Measurements from ENCODE around the gene CETP. TPM values are rescaled to one million over a fixed set of nuclear protein-coding genes. Genes with fewer than 3 reads are reported as not detected.

CETP gene
- total and polyA plus RNA-seq, 2 of the 8 experiments (the other 6 are each of a cell fraction or from before 2014, with no cell fraction given), result not detected

DNA sequence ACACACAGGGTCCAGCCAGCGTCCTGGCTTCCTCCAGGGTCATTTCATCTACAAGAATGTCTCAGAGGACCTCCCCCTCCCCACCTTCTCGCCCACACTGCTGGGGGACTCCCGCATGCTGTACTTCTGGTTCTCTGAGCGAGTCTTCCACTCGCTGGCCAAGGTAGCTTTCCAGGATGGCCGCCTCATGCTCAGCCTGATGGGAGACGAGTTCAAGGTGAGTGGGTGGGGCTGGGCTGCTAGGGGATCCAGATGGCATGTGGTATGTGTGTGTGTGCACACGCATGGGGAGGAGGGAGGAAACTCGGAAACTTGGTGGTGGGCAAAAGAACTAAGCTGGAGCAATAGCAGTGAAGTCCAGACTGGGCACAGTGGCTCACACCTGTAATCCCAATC is 11.5 kb downstream of the CETP start:
- no peak overlapping the region for H3K56ac ChIP-seq (replicated peaks; ENCODE audit: insufficient read length, low read depth, low read length)
- no peaks in the 10 kb centered on the region for H3K79me1 ChIP-seq (ENCODE audit: low read depth, low read length)
- DNase-seq (ENCODE audit: low read depth in 1 of 2, low spot score in 2 of 2) (no peak), FAIRE-seq (no peak)
- no peak overlapping the region for H3K23ac ChIP-seq (ENCODE audit: insufficient read length)
- no peaks in the 10 kb centered on the region for H3K36me3 ChIP-seq (ENCODE audit: control insufficient read depth in 2 of 4, insufficient read depth in 4 of 4, low read length in 3 of 4)
- H3K4me2 ChIP-seq (ENCODE audit: insufficient read depth in 1 of 2, low read depth in 2 of 2, low read length in 2 of 2), result no peak overlapping the region
- H3K4me3 ChIP-seq (ENCODE audit: extremely low read depth in 1 of 4, insufficient read depth in 2 of 4, low read depth in 3 of 4, low read length in 4 of 4), result no peak overlapping the region
- H4K91ac ChIP-seq (replicated peaks; ENCODE audit: insufficient read length, low read length), result no peak overlapping the region
- no peak overlapping the region for H2AFZ ChIP-seq (ENCODE audit: low read length)
- no peak overlapping the region for H2BK120ac ChIP-seq (replicated peaks; ENCODE audit: low read depth, low read length)
- no peaks in the 10 kb centered on the region for H3K23me2 ChIP-seq (ENCODE audit: low read depth, low read length)
- H4K5ac ChIP-seq (ENCODE audit: insufficient read length, low read depth, low read length), result no peak overlapping the region
- H3K14ac ChIP-seq (ENCODE audit: insufficient read length), result no peak overlapping the region
- no peaks in the 10 kb centered on the region for H3K9me3 ChIP-seq (ENCODE audit: insufficient read depth in 2 of 2, low read depth in 1 of 2, low read length in 1 of 2)
- no peak overlapping the region for H3K9ac ChIP-seq (replicated peaks in 1 of 4; ENCODE audit: extremely low read depth in 1 of 4, low read depth in 3 of 4, low read length in 3 of 4)
- H3K27ac ChIP-seq (ENCODE audit: low read depth, low read length), result no peak overlapping the region
- no peak overlapping the region for H2BK5ac ChIP-seq (ENCODE audit: low read depth, low read length)
- H2BK15ac ChIP-seq (ENCODE audit: low read length), result no peak overlapping the region
- H2BK20ac ChIP-seq (ENCODE audit: low read length), result no peak overlapping the region
- H3K4ac ChIP-seq (replicated peaks; ENCODE audit: insufficient read length, low read depth, low read length), result no peak overlapping the region
- H3K27me3 ChIP-seq (replicated peaks in 1 of 4; ENCODE audit: control insufficient read depth in 3 of 4, extremely low read depth in 1 of 4, insufficient read depth in 3 of 4, low read length in 3 of 4), result no peaks in the 10 kb centered on the region; a peak in 2 of 7 replicates
- no peaks in the 10 kb centered on the region for H3K79me2 ChIP-seq (ENCODE audit: control insufficient read depth in 1 of 2, insufficient read depth in 2 of 2, low read length in 2 of 2)
- H3K4me1 ChIP-seq (replicated peaks in 1 of 4; ENCODE audit: control insufficient read depth in 3 of 4, insufficient read depth in 4 of 4, low read length in 3 of 4), result no peaks in the 10 kb centered on the region
- no peak overlapping the region for H3K18ac ChIP-seq (ENCODE audit: extremely low read depth, low read length)
- H2AK5ac ChIP-seq (ENCODE audit: low read depth, low read length), result no peak overlapping the region
- no peak overlapping the region for H4K8ac ChIP-seq (ENCODE audit: extremely low read depth, insufficient read depth, low read length)
- H4K20me1 ChIP-seq (replicated peaks in 1 of 2; ENCODE audit: control insufficient read depth in 1 of 2, insufficient read depth in 2 of 2, low read length in 2 of 2), result no peaks in the 10 kb centered on the region
- POLR2A ChIA-PET (ENCODE audit: partially characterized antibody), result no interaction called here
- H2BK12ac ChIP-seq (ENCODE audit: low read depth, low read length), result no peak overlapping the region
- CTCF ChIA-PET (ENCODE audit: partially characterized antibody), result interaction anchor here (0.9 to 1.8 kb wide), 3 partner anchors 9 to 85 kb away, joined by 3 to 7 read pairs (median 4); no protein-coding TSS in a partner anchor
- 88% methylated on average over 9 of the region's 9 CpGs; no CpG with 5 or more reads in 1 of the 2 experiments for WGBS, 2 experiments (ENCODE audit: extremely low coverage in 1 of 2, insufficient coverage in 1 of 2, insufficient read length in 1 of 2, insufficient replicate concordance in 2 of 2, low coverage in 1 of 2, low lambda C conversion rate in 2 of 2, missing lambda C conversion rate in 1 of 2)
